ENCODE data around the gene GAS6. TPM values are rescaled to one million over a fixed set of nuclear protein-coding genes. Genes with fewer than 3 reads are reported as not detected.
"Not testable (repeated sequence)": the region's sequence is repeated elsewhere in the genome, so short reads cannot be mapped to it uniquely, and the experiment has no call there.

The GAS6 gene
- total RNA-seq, 1 donor from 2014 or later = 71.5 TPM

DNA sequence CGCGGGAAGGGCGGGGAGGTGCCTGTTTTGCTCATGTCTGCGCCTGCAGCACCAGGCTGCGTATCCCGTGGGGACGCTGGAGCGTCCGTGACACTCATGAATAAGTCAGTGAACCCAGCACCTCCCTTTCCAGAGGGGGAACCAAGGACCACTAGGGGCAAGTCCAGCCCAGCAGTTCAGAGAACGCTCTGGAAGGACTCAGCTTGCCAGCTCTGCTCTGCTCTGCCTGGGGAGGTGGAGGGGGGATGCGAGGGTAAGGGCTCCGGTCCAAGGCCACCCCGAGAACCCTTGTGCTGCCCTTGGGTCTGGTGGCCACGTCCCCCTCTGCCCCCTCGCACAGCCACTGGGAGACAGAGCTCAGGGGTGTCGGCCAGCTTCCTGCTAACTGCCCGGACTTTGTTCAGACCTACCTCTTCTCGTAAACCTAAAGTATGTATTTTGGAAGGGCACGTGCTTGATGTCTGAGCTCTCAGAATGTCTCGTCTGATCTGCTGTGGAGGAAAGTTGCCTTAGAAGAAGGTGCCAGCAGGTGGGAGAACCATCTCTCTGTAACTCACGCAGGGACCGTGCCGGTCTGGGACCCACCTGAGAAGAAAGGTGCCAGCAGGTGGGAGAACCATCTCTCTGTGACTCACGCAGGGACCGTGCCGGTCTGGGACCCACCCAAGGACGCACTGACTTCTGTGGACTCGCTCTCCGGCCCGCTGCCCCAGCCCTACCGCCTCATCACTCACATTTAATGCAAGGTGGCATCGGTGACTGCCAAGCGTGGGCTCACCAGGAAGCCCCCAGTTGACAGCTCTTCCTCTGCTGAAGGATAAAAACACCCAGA is 70.8 kb downstream of the GAS6 start:
- no peak overlapping the region for H3K4me3 Mint-ChIP-seq
- no peaks in the 10 kb centered on the region for H3K36me3 Mint-ChIP-seq
- DNase-seq (ENCODE audit: low spot score in 2 of 2, unreplicated experiment in 2 of 2) = no peak
- no peaks in the 10 kb centered on the region for H3K9me3 Mint-ChIP-seq
- TF ChIP-seq, protein P1, sequence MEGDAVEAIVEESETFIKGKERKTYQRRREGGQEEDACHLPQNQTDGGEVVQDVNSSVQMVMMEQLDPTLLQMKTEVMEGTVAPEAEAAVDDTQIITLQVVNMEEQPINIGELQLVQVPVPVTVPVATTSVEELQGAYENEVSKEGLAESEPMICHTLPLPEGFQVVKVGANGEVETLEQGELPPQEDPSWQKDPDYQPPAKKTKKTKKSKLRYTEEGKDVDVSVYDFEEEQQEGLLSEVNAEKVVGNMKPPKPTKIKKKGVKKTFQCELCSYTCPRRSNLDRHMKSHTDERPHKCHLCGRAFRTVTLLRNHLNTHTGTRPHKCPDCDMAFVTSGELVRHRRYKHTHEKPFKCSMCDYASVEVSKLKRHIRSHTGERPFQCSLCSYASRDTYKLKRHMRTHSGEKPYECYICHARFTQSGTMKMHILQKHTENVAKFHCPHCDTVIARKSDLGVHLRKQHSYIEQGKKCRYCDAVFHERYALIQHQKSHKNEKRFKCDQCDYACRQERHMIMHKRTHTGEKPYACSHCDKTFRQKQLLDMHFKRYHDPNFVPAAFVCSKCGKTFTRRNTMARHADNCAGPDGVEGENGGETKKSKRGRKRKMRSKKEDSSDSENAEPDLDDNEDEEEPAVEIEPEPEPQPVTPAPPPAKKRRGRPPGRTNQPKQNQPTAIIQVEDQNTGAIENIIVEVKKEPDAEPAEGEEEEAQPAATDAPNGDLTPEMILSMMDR (IDR thresholded peaks at IDR 0.05; ENCODE audit: unreplicated experiment) = no peak
- no peaks in the 10 kb centered on the region for H3K4me1 Mint-ChIP-seq
- peaks cover 20% of the 10 kb centered on the region for H3K27me3 Mint-ChIP-seq (ENCODE audit: low read depth)
- no peak overlapping the region for H3K27ac Mint-ChIP-seq

DNA sequence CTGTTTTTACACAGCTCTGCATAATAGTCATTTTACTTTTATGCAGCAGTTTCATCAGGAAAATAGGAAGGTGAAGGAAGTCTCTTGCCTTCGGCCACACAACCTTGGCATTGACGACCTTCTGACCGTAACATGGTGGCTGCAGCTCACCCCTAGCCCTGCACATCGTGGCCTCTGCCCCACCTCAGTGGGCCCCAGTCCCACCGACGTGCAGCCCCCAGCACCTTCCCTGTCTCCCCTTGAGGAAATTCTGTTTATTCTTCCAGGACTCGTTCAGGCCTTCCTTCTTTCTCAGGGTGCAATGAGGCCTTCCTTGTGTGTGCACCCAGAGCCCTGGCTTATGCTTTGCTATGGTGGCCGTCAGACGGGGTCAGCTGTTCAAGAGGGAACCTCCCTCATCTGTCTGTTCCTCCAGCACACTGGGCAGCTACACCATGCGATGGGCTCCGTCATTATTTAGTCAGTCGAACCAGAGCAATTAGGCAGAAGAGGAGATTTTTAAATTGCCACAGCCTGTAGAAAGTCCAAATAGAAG is 71.6 kb downstream of the GAS6 start:
- Mint-ChIP-seq H3K9me3 (no peaks in the 10 kb centered on the region), H3K27ac (no peak overlapping the region), H3K4me1 (no peaks in the 10 kb centered on the region), H3K36me3 (no peaks in the 10 kb centered on the region), H3K27me3 (ENCODE audit: low read depth) (peaks cover 20% of the 10 kb centered on the region), H3K4me3 (no peak overlapping the region)
- TF ChIP-seq, protein P1 (IDR thresholded peaks at IDR 0.05; ENCODE audit: unreplicated experiment) = no peak
- no peak for DNase-seq (ENCODE audit: low spot score in 2 of 2, unreplicated experiment in 2 of 2)

DNA sequence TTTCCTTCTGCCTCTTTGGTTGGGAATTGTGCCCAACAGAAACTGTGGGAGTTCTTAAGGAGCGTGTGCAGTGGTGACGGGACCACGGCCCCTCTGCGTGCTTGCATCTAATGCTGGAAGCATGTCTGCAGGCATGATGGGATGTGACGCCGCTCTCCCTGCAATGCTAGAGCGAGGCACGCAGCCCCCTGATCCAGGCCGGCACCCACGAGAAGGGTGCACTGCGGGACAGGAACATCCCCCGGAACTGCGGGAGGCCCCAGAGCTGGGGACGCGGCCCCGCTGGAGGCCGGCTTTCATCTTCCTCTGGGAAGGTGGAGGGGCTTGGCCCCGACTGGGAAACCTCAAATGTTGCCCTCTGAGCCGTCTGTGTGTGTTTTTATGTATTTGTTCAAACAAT is 72.1 kb downstream of the GAS6 start:
- no peaks in the 10 kb centered on the region for H3K4me1 Mint-ChIP-seq

DNA sequence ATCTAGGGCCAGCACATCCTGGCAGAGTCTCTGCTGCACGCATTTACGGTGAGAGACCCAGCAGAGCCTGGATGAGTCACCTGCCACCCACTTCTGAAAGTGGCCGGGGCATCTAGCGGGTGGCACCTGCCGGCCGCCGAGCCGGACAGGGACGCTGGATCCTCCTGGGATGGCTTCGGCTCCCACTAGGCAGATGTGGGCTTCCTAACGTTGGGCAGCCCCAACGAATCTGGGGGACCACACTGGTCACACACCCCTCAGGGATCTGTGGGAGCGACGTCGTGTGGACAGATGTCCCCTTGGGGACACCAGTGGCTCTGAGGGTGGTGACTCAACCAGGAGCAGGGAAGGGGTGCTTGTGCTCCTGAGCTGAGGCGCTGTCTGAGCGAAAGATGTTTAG is 72.7 kb downstream of the GAS6 start:
- Mint-ChIP-seq H3K9me3 (no peaks in the 10 kb centered on the region), H3K36me3 (no peaks in the 10 kb centered on the region), H3K27ac (no peak overlapping the region), H3K4me3 (no peak overlapping the region), H3K27me3 (ENCODE audit: low read depth) (peaks cover 20% of the 10 kb centered on the region), H3K4me1 (no peaks in the 10 kb centered on the region)
- TF ChIP-seq, protein P1 (IDR thresholded peaks at IDR 0.05; ENCODE audit: unreplicated experiment) = no peak
- DNase-seq (ENCODE audit: low spot score in 2 of 2, unreplicated experiment in 2 of 2) = no peak

More for the DNA sequence above, 72.1 kb downstream of the GAS6 start:
- no peaks in the 10 kb centered on the region for H3K36me3 Mint-ChIP-seq
- H3K27me3 Mint-ChIP-seq (ENCODE audit: low read depth) = peaks cover 20% of the 10 kb centered on the region
- no peak overlapping the region for H3K4me3 Mint-ChIP-seq
- no peak overlapping the region for H3K27ac Mint-ChIP-seq
- no peak for DNase-seq (ENCODE audit: low spot score in 2 of 2, unreplicated experiment in 2 of 2)
- H3K9me3 Mint-ChIP-seq = no peaks in the 10 kb centered on the region
- TF ChIP-seq, protein P1 (IDR thresholded peaks at IDR 0.05; ENCODE audit: unreplicated experiment) = no peak

DNA sequence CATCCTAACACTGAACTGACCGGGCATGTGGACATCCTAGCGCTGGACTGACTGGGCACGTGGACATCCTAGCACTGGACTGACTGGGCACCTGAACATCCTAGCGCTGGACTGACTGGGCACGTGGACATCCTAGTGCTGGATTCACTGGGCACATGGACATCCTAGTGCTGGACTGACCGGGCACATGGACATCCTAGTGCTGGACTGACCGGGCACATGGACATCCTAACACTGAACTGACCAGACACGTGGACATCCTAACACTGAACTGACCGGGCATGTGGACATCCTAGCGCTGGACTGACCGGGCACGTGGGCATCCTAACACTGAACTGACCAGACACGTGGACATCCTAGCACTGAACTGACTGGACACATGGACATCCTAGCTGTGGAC is 73.9 kb downstream of the GAS6 start:
- H3K4me1 Mint-ChIP-seq; H3K9me3 Mint-ChIP-seq; DNase-seq (ENCODE audit: low spot score in 2 of 2, unreplicated experiment in 2 of 2); H3K4me3 Mint-ChIP-seq; H3K36me3 Mint-ChIP-seq; H3K27ac Mint-ChIP-seq: not testable (repeated sequence)
- H3K27me3 Mint-ChIP-seq (ENCODE audit: low read depth) = peaks cover 22% of the 10 kb centered on the region

DNA sequence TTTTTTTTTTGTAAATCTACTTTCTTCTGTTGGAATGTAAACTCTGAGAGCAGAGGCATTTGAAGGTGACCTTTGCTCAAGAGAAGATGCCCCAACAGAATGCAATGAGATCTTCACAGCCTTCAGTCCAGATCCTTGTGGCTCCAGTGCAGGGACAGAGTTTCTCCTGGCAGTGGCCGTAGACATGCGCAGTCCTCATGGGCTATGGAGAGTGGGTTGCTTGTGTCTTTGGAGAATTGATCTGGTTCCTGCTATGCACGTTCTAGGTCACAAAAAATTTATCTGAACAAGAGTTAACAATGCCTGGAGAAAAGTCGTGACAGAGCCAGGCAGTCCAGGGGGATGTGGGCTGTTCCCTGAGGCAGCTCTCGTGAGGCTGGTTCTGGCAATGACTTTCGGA is 74.7 kb downstream of the GAS6 start:
- Mint-ChIP-seq H3K27ac (no peak overlapping the region), H3K27me3 (ENCODE audit: low read depth) (peaks cover 27% of the 10 kb centered on the region), H3K9me3 (no peaks in the 10 kb centered on the region), H3K4me3 (no peak overlapping the region), H3K4me1 (no peaks in the 10 kb centered on the region), H3K36me3 (no peaks in the 10 kb centered on the region)
- TF ChIP-seq, protein P1 (IDR thresholded peaks at IDR 0.05; ENCODE audit: unreplicated experiment) = no peak
- DNase-seq (ENCODE audit: low spot score in 2 of 2, unreplicated experiment in 2 of 2) = no peak
